HUDEP-2 (cell line): ENCODE data around the gene KPNA3.
"Not testable (repeated sequence)": the region's sequence is repeated elsewhere in the genome, so short reads cannot be mapped to it uniquely, and the experiment has no call there.

Experiments
- DNase-seq, 76 experiments: peaks; one replicate each; lab custom pipeline; 2025; ENCODE audit not compliant: unreplicated experiment in 76 of 76; lab: John Stamatoyannopoulos, UW

Gene KPNA3

GRCh38 chr13:49810567-49811526 lies 18.4 kb upstream of the KPNA3 start:
- no peak for DNase-seq

- DNase-seq, result no peak
Measured at GRCh38 chr13:49807681-49808080, 15.2 kb upstream of the KPNA3 start.

- DNase-seq, result no peak
Measured at GRCh38 chr13:49806126-49806536, 13.6 kb upstream of the KPNA3 start.

GRCh38 chr13:49803047-49803446 lies 10.6 kb upstream of the KPNA3 start:
- DNase-seq, result not testable (repeated sequence)

GRCh38 chr13:49802426-49802825 lies 9.9 kb upstream of the KPNA3 start:
- DNase-seq, result no peak

- DNase-seq, result peak in 55 of 76 experiments; percentile 3 to 57 (median 37)
Measured at GRCh38 chr13:49791711-49792549, 552 bp downstream of the KPNA3 start.

GRCh38 chr13:49791315-49791710 lies 1.2 kb downstream of the KPNA3 start:
- peak in 35 of 76 experiments; percentile 2 to 55 (median 26) for DNase-seq

GRCh38 chr13:49789968-49790367 lies 2.5 kb downstream of the KPNA3 start:
- DNase-seq, result peak in 6 of 76 experiments; percentile 3 to 27 (median 12)

GRCh38 chr13:49786401-49787008 lies 6.0 kb downstream of the KPNA3 start:
- peak in 8 of 76 experiments; percentile 6 to 41 (median 26) for DNase-seq

- no peak for DNase-seq
Measured at GRCh38 chr13:49784886-49785570, 7.5 kb downstream of the KPNA3 start.

- DNase-seq, result no peak
Measured at GRCh38 chr13:49783865-49784264, 8.6 kb downstream of the KPNA3 start.

GRCh38 chr13:49782784-49783183 lies 9.7 kb downstream of the KPNA3 start:
- DNase-seq, result no peak

- DNase-seq, result no peak
Measured at GRCh38 chr13:49781806-49782205, 10.7 kb downstream of the KPNA3 start.

GRCh38 chr13:49779721-49780120 lies 12.8 kb downstream of the KPNA3 start:
- no peak for DNase-seq

- no peak for DNase-seq
Measured at GRCh38 chr13:49777746-49778614, 14.5 kb downstream of the KPNA3 start.

GRCh38 chr13:49776871-49777270 lies 15.6 kb downstream of the KPNA3 start:
- no peak for DNase-seq

- no peak for DNase-seq
Measured at GRCh38 chr13:49774376-49775005, 18.0 kb downstream of the KPNA3 start.

- DNase-seq, result no peak
Measured at GRCh38 chr13:49772828-49773227, 19.7 kb downstream of the KPNA3 start.

GRCh38 chr13:49761811-49762210 lies 30.7 kb downstream of the KPNA3 start:
- DNase-seq, result not testable (repeated sequence)
